GM12878 (cell line): ENCODE measurements around the gene SLC22A23. TPM values are rescaled to one million over a fixed set of nuclear protein-coding genes. Genes with fewer than 3 reads are reported as not detected.

Experiments
- ATAC-seq: fragments of 200-7000 bp; cut with Tn5 transposase; 3 replicates; pipeline ENCODE4 v1.9.1; 2020; ENCODE audit warnings: mild to moderate bottlenecking, moderate library complexity
- BruUV-seq: library from RNA; stranded (reverse); fragments of 400-500 nt; replicated peaks from 2 replicates; lab custom pipeline; 2021; lab: Mats Ljungman, UMichigan
- CTCF ChIA-PET: fragments of 300-600 bp; sonication (Branson Sonifier 250); formaldehyde crosslinking; extraction: SDS; loops from one replicate; lab custom pipeline; 2021; ENCODE audit warnings: inconsistent platforms; lab: Yijun Ruan, JAX
- POLR2A ChIA-PET: fragments of 350-600 bp; formaldehyde crosslinking; extraction: SDS; loops from one replicate; lab custom pipeline; 2021; ENCODE audit warnings: inconsistent platforms; lab: Charles Lee
- RAD21 ChIA-PET: fragments of 300-600 bp; sonication (Branson Sonifier 250); formaldehyde crosslinking; loops from one replicate; lab custom pipeline; 2023; ENCODE audit warnings: antibody characterized with exemption; ENCODE audit not compliant: unreplicated experiment; lab: Charles Lee
- SMC1A ChIA-PET: fragments of 300-600 bp; sonication (Branson Sonifier 250); formaldehyde crosslinking; loops from one replicate; lab custom pipeline; 2023; ENCODE audit not compliant: unreplicated experiment, uncharacterized antibody; lab: Charles Lee
- DNase-seq: peaks from one replicate; pipeline ENCODE4 v3.0.0-alpha.2; 2011; ENCODE audit warnings: low read depth, low spot score
- FAIRE-seq: peaks from 3 replicates; lab custom pipeline; 2011; peaks lifted over from hg19 to GRCh38; lab: Jason Lieb, UNC
- H2AFZ ChIP-seq: 2 replicates; pipeline ENCODE4 v1.6.0; 2011; ENCODE audit warnings: low read depth, low read length, control low read depth; ENCODE audit not compliant: control insufficient read depth
- H3K27ac ChIP-seq: 2 replicates; pipeline ENCODE4 v1.5.1; 2011; ENCODE audit warnings: control low read depth; ENCODE audit not compliant: control insufficient read depth, insufficient read depth
- H3K27me3 ChIP-seq, 2 experiments: replicated peaks in 1 of 2; 2 replicates each; pipeline versions ENCODE4 v1.6.0 to v1.6.1; 2011; ENCODE audit warnings: low read length in 1 of 2; ENCODE audit not compliant: control insufficient read depth in 2 of 2, insufficient read depth in 2 of 2
- H3K36me3 ChIP-seq, 2 experiments: 2 replicates each; pipeline ENCODE4 v1.5.1; 2011; ENCODE audit warnings: low read length in 1 of 2; ENCODE audit not compliant: control insufficient read depth in 2 of 2, insufficient read depth in 2 of 2
- H3K4me1 ChIP-seq: 2 replicates; pipeline ENCODE4 v1.6.1; 2011; ENCODE audit warnings: mild to moderate bottlenecking, low read length, moderate library complexity, mixed read lengths; ENCODE audit not compliant: control insufficient read depth, insufficient read depth
- H3K4me2 ChIP-seq: 2 replicates; pipeline ENCODE4 v1.6.0; 2011; ENCODE audit warnings: control low read depth; ENCODE audit not compliant: control insufficient read depth, insufficient read depth
- H3K4me3 ChIP-seq: fragments of 200-600 bp; sonication (generic); 2 replicates; pipeline ENCODE4 v1.5.1; 2016
- H3K79me2 ChIP-seq: 2 replicates; pipeline ENCODE4 v1.6.0; 2011; ENCODE audit warnings: low read length; ENCODE audit not compliant: control insufficient read depth, insufficient read depth
- H3K9ac ChIP-seq: 2 replicates; pipeline ENCODE4 v1.8.0; 2011; ENCODE audit warnings: low read length, control low read depth, mixed read lengths; ENCODE audit not compliant: control insufficient read depth, insufficient read depth
- H3K9me3 ChIP-seq: replicated peaks from 3 replicates; pipeline ENCODE4 v1.5.1; 2011; ENCODE audit warnings: mild to moderate bottlenecking, low read length; ENCODE audit not compliant: control insufficient read depth, insufficient read depth
- H4K20me1 ChIP-seq: 2 replicates; pipeline ENCODE4 v1.6.0; 2011; ENCODE audit not compliant: control insufficient read depth, insufficient read depth
- CHD2 ChIP-seq: IDR thresholded peaks from 2 replicates; pipeline ENCODE4 v1.6.1; 2011; ENCODE audit warnings: low read depth, low read length, improper control_type of control experiment, borderline replicate concordance
- CREB1 ChIP-seq: IDR thresholded peaks from 2 replicates; pipeline ENCODE4 v1.6.1; 2012; ENCODE audit warnings: low read depth, mild to moderate bottlenecking, inconsistent platforms
- EZH2 ChIP-seq: IDR thresholded peaks from 2 replicates; pipeline ENCODE4 v1.6.1; 2012; ENCODE audit warnings: low read depth, mild to moderate bottlenecking, control low read depth, inconsistent platforms, low read length, borderline replicate concordance; ENCODE audit not compliant: control insufficient read depth
- FOXM1 ChIP-seq: IDR thresholded peaks from 2 replicates; pipeline ENCODE4 v1.6.1; 2012; ENCODE audit warnings: low read depth, mild to moderate bottlenecking, inconsistent platforms, low read length, moderate library complexity
- HCFC1 ChIP-seq: fragments of 150-350 bp; IDR thresholded peaks from 2 replicates; pipeline ENCODE4 v1.6.1; 2014; ENCODE audit warnings: low read length
- IRF4 ChIP-seq: IDR thresholded peaks from 2 replicates; pipeline ENCODE4 v1.6.1; 2011; ENCODE audit warnings: low read depth, low read length
- MEF2A ChIP-seq: IDR thresholded peaks from 2 replicates; pipeline ENCODE4 v1.6.1; 2011; ENCODE audit warnings: low read depth, mild to moderate bottlenecking, low read length, moderate library complexity; ENCODE audit not compliant: insufficient read depth
- NR2C2 ChIP-seq: IDR thresholded peaks from 2 replicates; pipeline ENCODE4 v1.6.1; 2011; ENCODE audit warnings: borderline replicate concordance, low read depth; ENCODE audit not compliant: control insufficient read depth, insufficient read length
- PAX5 ChIP-seq: IDR thresholded peaks from 2 replicates; pipeline ENCODE4 v1.6.1; 2011; ENCODE audit warnings: low read depth, low read length, borderline replicate concordance
- PML ChIP-seq: IDR thresholded peaks from 2 replicates; pipeline ENCODE4 v1.6.1; 2012; ENCODE audit warnings: low read length, inconsistent platforms
- RAD51 ChIP-seq: fragments of 450-650 bp; IDR thresholded peaks from 2 replicates; pipeline ENCODE4 v1.6.1; 2016; ENCODE audit warnings: moderate library complexity, mild to moderate bottlenecking, inconsistent platforms
- SIN3A ChIP-seq: IDR thresholded peaks from 2 replicates; pipeline ENCODE4 v1.6.1; 2012; ENCODE audit warnings: low read depth, low read length, improper control_type of control experiment
- SP1 ChIP-seq: IDR thresholded peaks from one replicate; pipeline ENCODE4 v1.6.1; 2011; ENCODE audit warnings: low read depth, low read length
- SREBF1 ChIP-seq: IDR thresholded peaks from 2 replicates; pipeline ENCODE4 v1.6.1; 2012; ENCODE audit warnings: mild to moderate bottlenecking, low read length
- SUPT20H ChIP-seq: IDR thresholded peaks from 2 replicates; pipeline ENCODE4 v1.6.1; 2011; ENCODE audit warnings: low read depth, mild to moderate bottlenecking, low read length, moderate library complexity, borderline replicate concordance; ENCODE audit not compliant: control insufficient read depth
- TARDBP ChIP-seq: IDR thresholded peaks from 2 replicates; pipeline ENCODE4 v1.6.1; 2016; ENCODE audit warnings: borderline replicate concordance
- TCF7 ChIP-seq: IDR thresholded peaks from 2 replicates; pipeline ENCODE4 v1.6.1; 2014; ENCODE audit warnings: antibody characterized with exemption, borderline replicate concordance
- ZZZ3 ChIP-seq: IDR thresholded peaks from 2 replicates; pipeline ENCODE4 v1.6.1; 2011; ENCODE audit warnings: low read depth; ENCODE audit not compliant: control insufficient read depth, insufficient read length
- WGBS: methylation state at CpG from one replicate; pipeline ENCODE4 v1.1.6; 2016; ENCODE audit warnings: low lambda C conversion rate; ENCODE audit not compliant: insufficient replicate concordance, insufficient coverage; ENCODE audit errors: missing lambda C conversion rate; 5-methylcytosine and 5-hydroxymethylcytosine counted together
- in situ Hi-C: fragments of 300-500 bp; cut with MboI; formaldehyde crosslinking; loops from 9 replicates; pipeline ENCODE4 v1.14.3; 2018; ENCODE audit warnings: mixed read lengths
- intact Hi-C: fragments of 100-400 bp; cut with micrococcal nuclease; formaldehyde crosslinking; loops from one replicate; pipeline ENCODE4 v1.14.2; 2022; ENCODE audit not compliant: unreplicated experiment
- polyA plus RNA-seq, 11 experiments: library from polyadenylated mRNA; depleted of rRNA in 4 of 11; unstranded in 6 of 11; stranded (reverse) in 5 of 11; fragments of >200 nt; fragmentation: Nextera tagmentation in 4 of 11; fragmentation: Illumina TruSeq in 1 of 11; extraction: Ambion mirVana in 4 of 11; extraction: Trizol in 1 of 11; gene quantifications; 1 replicate in 1 of 11; 2 replicates in 10 of 11; pipeline versions ENCODE4 v1.2.1 to v1.2.3, GENCODE V29; 2011 to 2016; ENCODE audit warnings: inconsistent platforms in 2 of 11, missing spikeins in 2 of 11, low read depth in 1 of 11
- total RNA-seq, 4 experiments: library from RNA; depleted of rRNA in 3 of 4; stranded (reverse); fragments of >200 nt in 3 of 4; fragmentation: Illumina TruSeq in 1 of 4; extraction: Trizol in 1 of 4; gene quantifications; 2 replicates each; pipeline versions ENCODE4 v1.2.1 to v1.2.3, GENCODE V29; 2013 to 2021
- TF ChIP-seq, protein P1 (sequence below): fragments of 450-650 bp; IDR thresholded peaks from 2 replicates; pipeline ENCODE4 v1.6.1; 2018; ENCODE audit warnings: mild to moderate bottlenecking, low read depth, moderate library complexity; ENCODE audit not compliant: partially characterized antibody

The SLC22A23 gene
- total and polyA plus RNA-seq, 10 of the 15 experiments (the other 5 are each of a cell fraction or from before 2014, with no cell fraction given), result 0.20 to 2.4 (median 0.74) TPM

GRCh38 chr6:3360727-3361045 lies 96.2 kb downstream of the SLC22A23 start (continued):
- TF ChIP-seq SUPT20H, result no peak
- TF ChIP-seq ZZZ3, result no peak
- TF ChIP-seq CHD2, result no peak
- TF ChIP-seq MEF2A, result no peak
- TF ChIP-seq NR2C2, result no peak
- no peak for TF ChIP-seq SREBF1

GRCh38 chr6:3359973-3360726 lies 96.7 kb downstream of the SLC22A23 start:
- POLR2A ChIA-PET, result no interaction called here
- TF ChIP-seq SP1, result no peak
- TF ChIP-seq CREB1, result no peak
- TF ChIP-seq PML, result no peak
- TF ChIP-seq IRF4, result no peak
- TF ChIP-seq, protein P1, sequence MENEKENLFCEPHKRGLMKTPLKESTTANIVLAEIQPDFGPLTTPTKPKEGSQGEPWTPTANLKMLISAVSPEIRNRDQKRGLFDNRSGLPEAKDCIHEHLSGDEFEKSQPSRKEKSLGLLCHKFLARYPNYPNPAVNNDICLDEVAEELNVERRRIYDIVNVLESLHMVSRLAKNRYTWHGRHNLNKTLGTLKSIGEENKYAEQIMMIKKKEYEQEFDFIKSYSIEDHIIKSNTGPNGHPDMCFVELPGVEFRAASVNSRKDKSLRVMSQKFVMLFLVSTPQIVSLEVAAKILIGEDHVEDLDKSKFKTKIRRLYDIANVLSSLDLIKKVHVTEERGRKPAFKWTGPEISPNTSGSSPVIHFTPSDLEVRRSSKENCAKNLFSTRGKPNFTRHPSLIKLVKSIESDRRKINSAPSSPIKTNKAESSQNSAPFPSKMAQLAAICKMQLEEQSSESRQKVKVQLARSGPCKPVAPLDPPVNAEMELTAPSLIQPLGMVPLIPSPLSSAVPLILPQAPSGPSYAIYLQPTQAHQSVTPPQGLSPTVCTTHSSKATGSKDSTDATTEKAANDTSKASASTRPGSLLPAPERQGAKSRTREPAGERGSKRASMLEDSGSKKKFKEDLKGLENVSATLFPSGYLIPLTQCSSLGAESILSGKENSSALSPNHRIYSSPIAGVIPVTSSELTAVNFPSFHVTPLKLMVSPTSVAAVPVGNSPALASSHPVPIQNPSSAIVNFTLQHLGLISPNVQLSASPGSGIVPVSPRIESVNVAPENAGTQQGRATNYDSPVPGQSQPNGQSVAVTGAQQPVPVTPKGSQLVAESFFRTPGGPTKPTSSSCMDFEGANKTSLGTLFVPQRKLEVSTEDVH, result no peak
- TF ChIP-seq RAD51, result no peak
- TF ChIP-seq PAX5, result no peak
- no peak for TF ChIP-seq TCF7
- no peak for TF ChIP-seq HCFC1
- no peak for TF ChIP-seq TARDBP
- no peak for TF ChIP-seq FOXM1
- TF ChIP-seq SIN3A, result no peak
- TF ChIP-seq EZH2, result no peak

More at GRCh38 chr6:3359973-3360726, 96.7 kb downstream of the SLC22A23 start:
- H4K20me1 ChIP-seq, result no peaks in the 10 kb centered on the region
- DNase-seq (no peak), FAIRE-seq (no peak), ATAC-seq (no peak)
- H3K4me2 ChIP-seq, result no peak overlapping the region
- H3K27ac ChIP-seq, result no peak overlapping the region
- in situ Hi-C loops, result no loop called here
- intact Hi-C loops, result no loop called here
- no peaks in the 10 kb centered on the region for H3K9me3 ChIP-seq
- 20% methylated on average over 8 of the region's 8 CpGs for WGBS
- ChIA-PET CTCF (interaction anchor here (0.7 to 1.5 kb wide), 3 partner anchors 10 to 22 kb away, joined by 3 to 7 read pairs (median 3); no protein-coding TSS in a partner anchor), SMC1A (interaction anchor here (0.7 to 3.2 kb wide), 5 partner anchors 11 to 1146 kb away, joined by 3 to 18 read pairs (median 5); no protein-coding TSS in a partner anchor), RAD21 (interaction anchor here (0.6 to 1.3 kb wide), 3 partner anchors 22 to 1814 kb away, joined by 3 to 4 read pairs (median 3); partner anchors contain the start of gene PSMG4)
- H3K4me1 ChIP-seq, result peaks cover 7% of the 10 kb centered on the region
- H3K36me3 ChIP-seq, result no peaks in the 10 kb centered on the region
- H3K27me3 ChIP-seq, result no peaks in the 10 kb centered on the region
- H3K4me3 ChIP-seq, result no peak overlapping the region
- no peak overlapping the region for H3K9ac ChIP-seq
- H3K79me2 ChIP-seq, result no peaks in the 10 kb centered on the region
- no TSS peak for BruUV-seq
- no peak overlapping the region for H2AFZ ChIP-seq
